ENCODE measurements around the gene EOLA1. TPM values are rescaled to one million over a fixed set of nuclear protein-coding genes. Genes with fewer than 3 reads are reported as not detected.

The EOLA1 gene
- total RNA-seq, 4 donors from 2014 or later = 9.7 to 20.7 (median 11.6) TPM

DNA sequence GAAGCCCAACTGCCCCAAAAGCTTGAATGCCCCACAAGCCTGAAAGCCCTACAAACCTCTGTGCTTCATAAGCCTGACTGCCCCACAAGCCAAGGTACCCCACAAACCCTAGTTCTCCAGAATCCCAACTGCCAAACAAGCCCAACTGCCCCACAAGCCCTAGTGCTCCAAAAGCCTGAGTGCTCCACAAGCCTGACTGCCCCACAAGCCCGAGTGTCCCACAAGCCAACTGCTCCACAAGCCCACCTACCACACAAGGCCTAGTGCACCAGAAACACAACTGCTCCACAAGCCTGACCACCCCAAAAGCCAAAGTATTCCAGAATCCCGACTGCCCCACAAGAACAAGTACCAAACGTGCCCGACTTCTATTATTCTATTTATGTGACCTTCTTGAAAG is 22.5 kb downstream of the EOLA1 start:
- TF ChIP-seq POLR2A (IDR thresholded peaks at IDR 0.05) = no peak
- no peak for TF ChIP-seq EP300 (IDR thresholded peaks at IDR 0.05)
- no peak for TF ChIP-seq CTCF (IDR thresholded peaks at IDR 0.05)
- no peak for TF ChIP-seq POLR2AphosphoS5 (IDR thresholded peaks at IDR 0.05)
- Histone ChIP-seq H3K27me3 (no peaks in the 10 kb centered on the region), H3K27ac (no peak overlapping the region), H3K9me3 (no peaks in the 10 kb centered on the region), H3K36me3 (no peaks in the 10 kb centered on the region), H3K4me3 (no peak overlapping the region), H3K4me1 (no peaks in the 10 kb centered on the region)
- 77% methylated on average over 3 of the region's 4 CpGs; no CpG with 5 or more reads in 1 of the 2 donors for WGBS, 2 donors (ENCODE audit: low coverage in 1 of 2)
- ATAC-seq = no peak

DNA sequence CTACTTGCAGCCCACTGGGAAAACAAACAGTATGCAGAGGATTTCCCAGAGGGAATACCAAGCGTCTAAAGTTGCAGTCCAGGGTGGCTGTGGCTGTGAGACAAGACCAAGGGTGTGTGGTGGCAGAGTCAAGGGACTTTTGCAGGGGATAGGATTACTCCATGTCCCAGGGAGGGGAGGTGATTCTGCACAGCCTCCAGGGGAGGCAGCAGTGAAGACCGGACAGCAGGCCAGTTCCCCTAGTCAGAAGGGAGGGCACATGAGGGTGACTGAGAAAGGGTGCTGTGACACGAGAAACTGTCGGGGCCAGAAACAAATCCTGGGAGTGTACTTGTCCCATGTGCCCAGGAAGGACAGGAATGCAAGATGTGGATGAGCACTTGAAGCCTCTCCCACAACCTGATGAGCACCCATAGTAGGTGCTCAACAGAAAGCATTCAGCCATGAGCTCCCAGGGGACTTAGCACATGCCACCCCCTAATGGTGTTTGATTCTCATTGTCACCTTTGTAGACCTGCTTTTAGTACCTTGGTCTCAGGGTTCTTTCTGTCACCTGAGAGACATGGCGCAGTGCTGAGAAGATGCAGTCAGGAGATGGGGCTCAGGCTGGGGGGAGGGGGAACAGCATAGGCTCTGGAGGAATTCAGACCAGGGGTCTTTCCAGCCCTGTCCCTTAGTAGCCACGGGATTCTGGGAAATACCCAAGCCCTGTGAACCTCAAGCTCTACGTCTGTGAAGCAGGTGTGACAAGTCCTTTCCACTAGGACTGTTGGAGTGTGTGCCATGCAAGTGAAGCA is 27.0 kb downstream of the EOLA1 start:
- no peak for TF ChIP-seq CTCF (IDR thresholded peaks at IDR 0.05)
- TF ChIP-seq POLR2A (IDR thresholded peaks at IDR 0.05) = no peak
- no peak for TF ChIP-seq EP300 (IDR thresholded peaks at IDR 0.05)
- TF ChIP-seq POLR2AphosphoS5 (IDR thresholded peaks at IDR 0.05) = no peak
- no peak for ATAC-seq
- WGBS, 2 donors (ENCODE audit: low coverage in 1 of 2) = 61% methylated on average over 4 of the region's 7 CpGs; no CpG with 5 or more reads in 1 of the 2 donors
- no peak overlapping the region for H3K4me3 ChIP-seq
- no peaks in the 10 kb centered on the region for H3K27me3 ChIP-seq
- H3K4me1 ChIP-seq = no peaks in the 10 kb centered on the region
- H3K36me3 ChIP-seq = no peaks in the 10 kb centered on the region
- no peaks in the 10 kb centered on the region for H3K9me3 ChIP-seq
- no peak overlapping the region for H3K27ac ChIP-seq

GRCh38 chrX:149568701-149569296 is 28.0 kb downstream of the EOLA1 start:
- H3K4me3 ChIP-seq = no peak overlapping the region
- no peaks in the 10 kb centered on the region for H3K9me3 ChIP-seq
- no peaks in the 10 kb centered on the region for H3K36me3 ChIP-seq
- no peaks in the 10 kb centered on the region for H3K4me1 ChIP-seq
- 51% methylated on average over 3 of the region's 5 CpGs; no CpG with 5 or more reads in 1 of the 2 donors for WGBS, 2 donors (ENCODE audit: low coverage in 1 of 2)
- H3K27ac ChIP-seq = no peak overlapping the region
- TF ChIP-seq POLR2A (IDR thresholded peaks at IDR 0.05) (no peak), POLR2AphosphoS5 (IDR thresholded peaks at IDR 0.05) (no peak), EP300 (IDR thresholded peaks at IDR 0.05) (no peak), CTCF (IDR thresholded peaks at IDR 0.05) (no peak)
- no peaks in the 10 kb centered on the region for H3K27me3 ChIP-seq
- no peak for ATAC-seq

- Histone ChIP-seq H3K4me1 (no peaks in the 10 kb centered on the region), H3K27ac (no peak overlapping the region), H3K36me3 (no peaks in the 10 kb centered on the region), H3K27me3 (no peaks in the 10 kb centered on the region), H3K9me3 (no peaks in the 10 kb centered on the region), H3K4me3 (no peak overlapping the region)
- no peak for ATAC-seq
- WGBS, 2 donors (ENCODE audit: low coverage in 1 of 2) = 0% methylated on average over 2 of the region's 2 CpGs; no CpG with 5 or more reads in 1 of the 2 donors
- TF ChIP-seq CTCF (IDR thresholded peaks at IDR 0.05) (no peak), POLR2AphosphoS5 (IDR thresholded peaks at IDR 0.05) (no peak), EP300 (IDR thresholded peaks at IDR 0.05) (no peak), POLR2A (IDR thresholded peaks at IDR 0.05) (no peak)
Measured at GRCh38 chrX:149569770-149570169, 29.0 kb downstream of the EOLA1 start.

DNA sequence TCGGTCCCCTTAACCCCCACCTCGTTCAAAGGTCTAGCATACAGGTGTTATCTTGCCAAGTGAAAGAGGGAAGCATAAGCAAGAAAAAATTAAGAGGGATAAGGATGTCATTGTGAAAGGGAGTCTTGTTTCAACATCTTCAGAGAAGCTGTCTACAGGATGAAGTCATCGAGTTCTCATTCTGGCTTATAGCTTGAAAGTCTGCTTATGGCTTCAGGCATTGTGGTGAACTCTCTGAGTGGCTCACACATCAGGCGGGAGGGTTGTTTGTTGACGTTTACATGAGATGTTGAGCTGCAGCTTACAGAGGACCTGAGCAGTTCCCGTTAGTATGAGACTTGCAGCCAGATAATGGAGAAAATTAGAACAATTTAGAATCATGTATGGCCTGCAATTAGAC is 29.9 kb downstream of the EOLA1 start:
- Histone ChIP-seq H3K4me1 (no peaks in the 10 kb centered on the region), H3K36me3 (no peaks in the 10 kb centered on the region), H3K27ac (no peak overlapping the region), H3K4me3 (no peak overlapping the region), H3K27me3 (no peaks in the 10 kb centered on the region), H3K9me3 (no peaks in the 10 kb centered on the region)
- no peak for TF ChIP-seq POLR2AphosphoS5 (IDR thresholded peaks at IDR 0.05)
- no peak for TF ChIP-seq POLR2A (IDR thresholded peaks at IDR 0.05)
- TF ChIP-seq EP300 (IDR thresholded peaks at IDR 0.05) = no peak
- no peak for TF ChIP-seq CTCF (IDR thresholded peaks at IDR 0.05)
- WGBS, 2 donors (ENCODE audit: low coverage in 1 of 2) = 33 to 49% methylated on average over 2 to 5 of the region's 6 CpGs
- ATAC-seq = no peak
